ENCODE data around the gene PIAS4.
"Not testable (repeated sequence)": the region's sequence is repeated elsewhere in the genome, so short reads cannot be mapped to it uniquely, and the experiment has no call there.

The PIAS4 gene

DNA sequence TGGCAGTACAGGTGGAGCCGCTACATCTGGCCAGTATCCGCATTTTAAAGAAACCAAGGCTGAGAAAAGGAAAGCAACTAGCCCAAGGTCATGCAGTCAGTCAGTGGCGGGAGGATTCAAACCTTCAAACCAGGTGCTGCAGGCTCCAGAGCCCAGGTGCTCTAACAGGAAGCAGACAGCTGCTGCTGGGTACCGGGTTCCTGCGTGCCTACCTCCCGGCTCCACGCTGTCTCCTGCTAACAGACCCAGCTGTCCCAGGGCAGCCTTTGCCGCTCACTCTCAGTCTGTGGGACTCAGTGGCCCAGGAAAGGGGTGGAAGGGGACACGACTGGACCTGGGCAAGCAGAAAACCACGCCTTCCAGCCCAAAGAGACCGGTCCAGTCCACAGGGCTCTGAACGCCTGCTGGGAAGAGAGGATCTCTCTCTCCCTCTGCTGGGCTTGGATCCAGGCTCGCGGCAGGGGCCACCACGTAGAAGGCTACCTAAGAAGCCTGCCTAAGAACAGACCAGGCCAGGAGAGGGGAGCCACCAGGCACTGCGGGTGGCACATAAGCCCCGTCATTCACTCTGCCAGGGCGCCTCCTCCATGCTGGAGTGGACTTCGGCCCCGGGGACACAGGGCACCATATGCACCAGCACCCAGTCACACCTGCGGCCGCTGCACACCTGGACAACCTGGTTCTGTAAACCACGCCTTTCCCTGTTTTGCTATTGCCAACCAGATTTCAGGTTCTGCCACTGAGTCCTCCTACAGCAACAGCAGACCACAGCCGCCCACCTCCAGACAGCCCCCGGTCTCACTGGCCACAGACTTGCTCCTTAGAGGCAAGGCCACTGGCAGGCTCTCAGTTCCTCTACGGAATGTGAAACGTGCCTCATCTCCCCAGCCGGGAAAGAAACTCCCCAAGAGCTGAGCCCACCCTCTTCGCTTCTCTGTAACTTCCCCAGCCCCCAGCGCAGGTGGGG is 41.2 kb upstream of the PIAS4 start:
- Histone ChIP-seq H3K27me3 (ENCODE audit: control insufficient read depth, low read length) (no peaks in the 10 kb centered on the region), H3K27ac (ENCODE audit: low read depth, low read length) (no peak overlapping the region), H3K79me2 (ENCODE audit: control insufficient read depth, low read length) (peaks cover 30% of the 10 kb centered on the region), H3K4me3 (ENCODE audit: low read length) (no peak overlapping the region), H3K9me3 (ENCODE audit: control insufficient read depth, insufficient read depth, low read length) (no peaks in the 10 kb centered on the region), H3K4me2 (ENCODE audit: low read length) (no peak overlapping the region), H3K4me1 (ENCODE audit: control insufficient read depth, low read length) (peaks cover 18% of the 10 kb centered on the region), H3K36me3 (ENCODE audit: control insufficient read depth, low read length) (peaks cover 48% of the 10 kb centered on the region), H3F3A (ENCODE audit: control insufficient read depth, insufficient read depth) (peaks cover 1% of the 10 kb centered on the region), H4K20me1 (ENCODE audit: control insufficient read depth, insufficient read depth, low read depth, low read length) (peaks cover 10% of the 10 kb centered on the region; the same call in 1 of the 2 replicates), H3K9me2 (replicated peaks; ENCODE audit: control insufficient read depth, low read length) (no peaks in the 10 kb centered on the region)
- TF ChIP-seq, protein P1, sequence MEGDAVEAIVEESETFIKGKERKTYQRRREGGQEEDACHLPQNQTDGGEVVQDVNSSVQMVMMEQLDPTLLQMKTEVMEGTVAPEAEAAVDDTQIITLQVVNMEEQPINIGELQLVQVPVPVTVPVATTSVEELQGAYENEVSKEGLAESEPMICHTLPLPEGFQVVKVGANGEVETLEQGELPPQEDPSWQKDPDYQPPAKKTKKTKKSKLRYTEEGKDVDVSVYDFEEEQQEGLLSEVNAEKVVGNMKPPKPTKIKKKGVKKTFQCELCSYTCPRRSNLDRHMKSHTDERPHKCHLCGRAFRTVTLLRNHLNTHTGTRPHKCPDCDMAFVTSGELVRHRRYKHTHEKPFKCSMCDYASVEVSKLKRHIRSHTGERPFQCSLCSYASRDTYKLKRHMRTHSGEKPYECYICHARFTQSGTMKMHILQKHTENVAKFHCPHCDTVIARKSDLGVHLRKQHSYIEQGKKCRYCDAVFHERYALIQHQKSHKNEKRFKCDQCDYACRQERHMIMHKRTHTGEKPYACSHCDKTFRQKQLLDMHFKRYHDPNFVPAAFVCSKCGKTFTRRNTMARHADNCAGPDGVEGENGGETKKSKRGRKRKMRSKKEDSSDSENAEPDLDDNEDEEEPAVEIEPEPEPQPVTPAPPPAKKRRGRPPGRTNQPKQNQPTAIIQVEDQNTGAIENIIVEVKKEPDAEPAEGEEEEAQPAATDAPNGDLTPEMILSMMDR (IDR thresholded peaks at IDR 0.05; ENCODE audit: low read depth, low read length, poor library complexity, severe bottlenecking), result no peak
- no peak for TF ChIP-seq EZH2phosphoT487 (IDR thresholded peaks at IDR 0.05; ENCODE audit: borderline replicate concordance, low read length)

DNA sequence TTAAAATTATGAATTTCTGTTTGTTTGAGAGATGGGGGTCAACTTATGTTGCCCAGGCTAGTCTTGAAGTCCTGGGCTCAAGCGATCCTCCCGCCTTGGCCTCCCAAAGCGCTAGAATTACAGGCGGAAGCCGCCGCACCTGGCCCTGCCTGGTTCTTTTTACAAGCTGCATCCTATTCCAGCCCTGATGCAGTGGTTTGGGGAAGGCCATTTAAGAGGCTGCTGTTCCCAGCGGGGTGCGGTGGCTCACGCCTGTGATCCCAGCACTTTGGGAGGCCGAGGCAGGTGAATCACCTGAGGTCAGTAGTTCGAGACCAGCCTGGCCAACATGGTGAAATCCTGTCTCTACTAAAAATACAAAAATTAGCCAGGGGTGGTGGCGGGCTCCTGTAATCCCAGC is 39.6 kb upstream of the PIAS4 start:
- peaks cover 10% of the 10 kb centered on the region; the same call in 1 of the 2 replicates for H4K20me1 ChIP-seq (ENCODE audit: control insufficient read depth, insufficient read depth, low read depth, low read length)
- not testable (repeated sequence) for H3K9me2 ChIP-seq (replicated peaks; ENCODE audit: control insufficient read depth, low read length); H3K27me3 ChIP-seq (ENCODE audit: control insufficient read depth, low read length); H3K9me3 ChIP-seq (ENCODE audit: control insufficient read depth, insufficient read depth, low read length); H3K4me3 ChIP-seq (ENCODE audit: low read length); H3K4me2 ChIP-seq (ENCODE audit: low read length); H3K27ac ChIP-seq (ENCODE audit: low read depth, low read length)
- H3F3A ChIP-seq (ENCODE audit: control insufficient read depth, insufficient read depth), result peaks cover 15% of the 10 kb centered on the region
- peaks cover 26% of the 10 kb centered on the region for H3K4me1 ChIP-seq (ENCODE audit: control insufficient read depth, low read length)
- peaks cover 49% of the 10 kb centered on the region for H3K36me3 ChIP-seq (ENCODE audit: control insufficient read depth, low read length)
- peaks cover 30% of the 10 kb centered on the region for H3K79me2 ChIP-seq (ENCODE audit: control insufficient read depth, low read length)

DNA sequence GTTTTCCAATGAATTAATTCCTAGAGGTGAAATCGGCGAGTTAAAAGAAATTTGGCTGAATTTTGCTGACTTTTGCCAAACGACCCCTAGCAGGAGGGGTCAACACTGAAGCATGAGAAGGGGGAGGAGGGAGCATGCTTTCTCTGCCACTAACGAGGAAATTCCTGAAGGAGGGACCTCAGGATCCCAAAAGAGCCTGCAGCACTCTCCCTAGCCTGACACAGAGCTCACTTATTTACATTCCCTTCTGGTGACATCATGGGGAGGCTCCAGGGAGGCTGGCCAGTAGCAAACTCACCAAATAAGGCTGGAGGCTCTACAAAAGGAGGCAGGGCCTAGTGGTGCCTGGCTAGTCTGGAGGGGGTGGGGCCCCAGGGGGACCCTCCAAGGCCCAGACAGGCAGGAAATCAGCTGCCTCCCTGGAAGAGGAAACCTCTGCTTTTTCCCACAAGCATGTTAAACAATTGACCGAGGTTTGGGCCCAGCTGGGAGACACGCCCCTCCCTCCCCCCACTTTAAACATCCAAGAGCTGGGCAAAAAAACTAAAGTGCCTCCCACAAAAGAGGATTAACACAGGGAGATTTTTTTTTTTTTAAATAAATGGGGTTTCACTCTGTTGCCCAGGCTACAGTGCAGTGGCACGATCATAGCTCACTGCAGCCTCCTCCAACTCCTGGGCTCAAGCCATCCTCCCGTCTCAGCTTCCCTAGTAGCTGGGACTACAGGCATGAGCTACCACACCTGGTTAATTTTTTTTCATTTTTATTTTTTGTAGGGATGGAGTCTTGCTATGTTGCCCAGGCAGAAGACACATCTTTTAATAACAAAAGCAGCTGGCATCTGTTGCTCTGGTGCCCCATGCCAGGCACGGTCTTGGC is 38.7 kb upstream of the PIAS4 start:
- peak overlapping the region; percentile 83; the same call in 1 of the 2 replicates for H3K4me2 ChIP-seq (ENCODE audit: low read length)
- no peak overlapping the region for H3K4me3 ChIP-seq (ENCODE audit: low read length)

DNA sequence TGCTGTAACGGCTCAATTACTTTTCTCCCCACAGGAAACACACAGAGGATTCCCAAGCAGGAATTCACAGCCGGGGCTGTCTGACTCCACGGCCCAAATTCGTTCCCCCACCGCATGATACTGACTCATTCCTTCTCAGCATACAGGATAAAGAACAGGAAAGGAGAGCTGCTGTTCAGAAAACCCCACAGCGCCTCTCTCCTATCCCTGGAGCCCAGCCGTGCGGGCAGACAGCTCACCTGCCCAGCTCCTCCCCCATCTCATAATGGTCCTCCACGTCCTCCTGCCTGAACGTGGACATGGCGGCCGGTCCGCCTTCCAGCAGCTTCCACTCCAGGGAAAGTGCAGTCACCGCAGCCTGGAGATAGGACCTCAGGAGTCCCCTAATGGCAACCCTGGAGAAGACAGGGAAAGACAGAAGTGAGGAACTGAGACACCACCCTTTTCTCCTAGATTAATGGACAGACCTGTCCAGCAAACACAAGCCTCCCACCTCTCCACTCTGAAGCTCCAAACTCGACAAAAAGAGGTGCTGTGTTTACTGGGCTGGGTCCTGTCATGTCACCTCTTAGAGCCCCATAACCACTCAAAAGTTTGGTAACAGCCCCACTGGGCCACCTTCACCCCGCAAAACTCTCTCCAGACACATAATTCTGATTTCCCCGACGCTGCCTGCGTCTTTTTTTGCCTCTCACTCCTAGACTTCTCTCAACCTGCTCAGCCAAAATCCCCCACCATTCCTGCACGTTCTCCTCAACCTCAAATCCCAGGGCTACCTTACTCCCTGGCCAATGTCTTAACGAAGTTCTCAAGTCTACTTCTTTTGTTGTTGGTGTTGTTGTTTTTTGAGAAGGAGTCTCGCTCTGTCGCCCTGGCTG is 37.9 kb upstream of the PIAS4 start:
- no peaks in the 10 kb centered on the region for H3K9me2 ChIP-seq (replicated peaks; ENCODE audit: control insufficient read depth, low read length)
- peak overlapping the region; percentile 83 for H3K4me2 ChIP-seq (ENCODE audit: low read length)
- no peaks in the 10 kb centered on the region for H3K9me3 ChIP-seq (ENCODE audit: control insufficient read depth, insufficient read depth, low read length)
- H3K27me3 ChIP-seq (ENCODE audit: control insufficient read depth, low read length), result no peaks in the 10 kb centered on the region
- peaks cover 41% of the 10 kb centered on the region for H3K36me3 ChIP-seq (ENCODE audit: control insufficient read depth, low read length)
- H3K4me3 ChIP-seq (ENCODE audit: low read length), result peak overlapping the region; percentile 87
- H3K79me2 ChIP-seq (ENCODE audit: control insufficient read depth, low read length), result peaks cover 30% of the 10 kb centered on the region
- peaks cover 10% of the 10 kb centered on the region; the same call in 1 of the 2 replicates for H4K20me1 ChIP-seq (ENCODE audit: control insufficient read depth, insufficient read depth, low read depth, low read length)
- no peak for TF ChIP-seq EZH2phosphoT487 (IDR thresholded peaks at IDR 0.05; ENCODE audit: borderline replicate concordance, low read length)
- TF ChIP-seq, protein P1 (IDR thresholded peaks at IDR 0.05; ENCODE audit: low read depth, low read length, poor library complexity, severe bottlenecking), result no peak
- H3K27ac ChIP-seq (ENCODE audit: low read depth, low read length), result no peak overlapping the region
- peaks cover 15% of the 10 kb centered on the region for H3F3A ChIP-seq (ENCODE audit: control insufficient read depth, insufficient read depth)
- peaks cover 26% of the 10 kb centered on the region for H3K4me1 ChIP-seq (ENCODE audit: control insufficient read depth, low read length)

More for the DNA sequence above, 38.7 kb upstream of the PIAS4 start:
- peaks cover 15% of the 10 kb centered on the region for H3F3A ChIP-seq (ENCODE audit: control insufficient read depth, insufficient read depth)
- H4K20me1 ChIP-seq (ENCODE audit: control insufficient read depth, insufficient read depth, low read depth, low read length), result peaks cover 10% of the 10 kb centered on the region; the same call in 1 of the 2 replicates
- no peaks in the 10 kb centered on the region for H3K9me2 ChIP-seq (replicated peaks; ENCODE audit: control insufficient read depth, low read length)
- TF ChIP-seq EZH2phosphoT487 (IDR thresholded peaks at IDR 0.05; ENCODE audit: borderline replicate concordance, low read length), result no peak
- no peaks in the 10 kb centered on the region for H3K27me3 ChIP-seq (ENCODE audit: control insufficient read depth, low read length)
- H3K4me1 ChIP-seq (ENCODE audit: control insufficient read depth, low read length), result peaks cover 26% of the 10 kb centered on the region
- no peak overlapping the region for H3K27ac ChIP-seq (ENCODE audit: low read depth, low read length)
- no peaks in the 10 kb centered on the region for H3K9me3 ChIP-seq (ENCODE audit: control insufficient read depth, insufficient read depth, low read length)
- H3K79me2 ChIP-seq (ENCODE audit: control insufficient read depth, low read length), result peaks cover 30% of the 10 kb centered on the region
- H3K36me3 ChIP-seq (ENCODE audit: control insufficient read depth, low read length), result peaks cover 42% of the 10 kb centered on the region
